Stimulated activated CD8-positive, alpha-beta memory T cell treated with anti-CD3 and anti-CD28 coated beads, Interleukin-4, amount 100 ng/mL, for 48 hours (primary cell): ENCODE measurements around the gene MAP3K13.

Experiments used
- DNase-seq: peaks from one replicate; pipeline ENCODE4 v3.0.0-alpha.2; 2020

Gene MAP3K13

GRCh38 chr3:185362850-185363661 lies at the start of gene MAP3K13:
Gene MAP3K13, plus strand, starts transcription at chr3:185363136. Its CDS starts 65,446 bp downstream, at chr3:185428582.
- peak; percentile 51 for DNase-seq

GRCh38 chr3:185313693-185314246 lies 49.2 kb upstream of the MAP3K13 start:
- no peak for DNase-seq

GRCh38 chr3:185316740-185317412 lies 46.1 kb upstream of the MAP3K13 start:
- no peak for DNase-seq

- DNase-seq = no peak
These were observed 45.3 kb upstream of the MAP3K13 start for GRCh38 chr3:185317674-185318073.

GRCh38 chr3:185318141-185318540 lies 44.8 kb upstream of the MAP3K13 start:
- no peak for DNase-seq

- DNase-seq = no peak
These were observed 43.1 kb upstream of the MAP3K13 start for GRCh38 chr3:185319801-185320200.

GRCh38 chr3:185320949-185321348 lies 42.0 kb upstream of the MAP3K13 start:
- no peak for DNase-seq

- DNase-seq = no peak
These were observed 40.7 kb upstream of the MAP3K13 start for GRCh38 chr3:185322101-185322719.

- no peak for DNase-seq
These were observed 36.8 kb upstream of the MAP3K13 start for GRCh38 chr3:185325946-185326791.

GRCh38 chr3:185327062-185327461 lies 35.9 kb upstream of the MAP3K13 start:
- DNase-seq = no peak

GRCh38 chr3:185328324-185329004 lies 34.5 kb upstream of the MAP3K13 start:
- no peak for DNase-seq

GRCh38 chr3:185330238-185330637 lies 32.7 kb upstream of the MAP3K13 start:
- DNase-seq = no peak

GRCh38 chr3:185330644-185331043 lies 32.3 kb upstream of the MAP3K13 start:
- no peak for DNase-seq

- no peak for DNase-seq
These were observed 30.8 kb upstream of the MAP3K13 start for GRCh38 chr3:185332026-185332735.

GRCh38 chr3:185335799-185336198 lies 27.1 kb upstream of the MAP3K13 start:
- DNase-seq = no peak

GRCh38 chr3:185337231-185337816 lies 25.6 kb upstream of the MAP3K13 start:
- DNase-seq = no peak

- no peak for DNase-seq
These were observed 23.0 kb upstream of the MAP3K13 start for GRCh38 chr3:185339945-185340344.

- no peak for DNase-seq
These were observed 22.2 kb upstream of the MAP3K13 start for GRCh38 chr3:185340751-185341150.

GRCh38 chr3:185341616-185342458 lies 21.1 kb upstream of the MAP3K13 start:
- no peak for DNase-seq
